Inferior parietal cortex (tissue), 1 donor: Measurements from ENCODE around the gene DHX58.
A peak's percentile ranks its signal among the peaks of the same experiment; 100 is the strongest.

Source experiments
- DNase-seq: peaks from one replicate; pipeline ENCODE4 v3.0.0-alpha.2; 2016; ENCODE audit errors: extremely low spot score

The DHX58 gene

GRCh38 chr17:42129109-42129837, 16.8 kb upstream of the DHX58 start:
- no peak for DNase-seq

GRCh38 chr17:42127414-42127813, 14.9 kb upstream of the DHX58 start:
- no peak for DNase-seq

GRCh38 chr17:42126836-42127235, 14.3 kb upstream of the DHX58 start:
- DNase-seq, result no peak

- DNase-seq, result no peak
These were observed 13.1 kb upstream of the DHX58 start for GRCh38 chr17:42125565-42125964.

GRCh38 chr17:42124256-42124655, 11.7 kb upstream of the DHX58 start:
- DNase-seq, result no peak

GRCh38 chr17:42122371-42123303, 10.1 kb upstream of the DHX58 start, which contains the start of gene HSPB9:
HSPB9 (plus strand) TSS chr17:42122804; CDS start chr17:42122851, 47 bp downstream.
- DNase-seq, result no peak

- peak; percentile 93 for DNase-seq
These were observed 8.6 kb upstream of the DHX58 start, which contains the start of gene KAT2A for GRCh38 chr17:42120770-42121769. KAT2A (minus strand) TSS chr17:42121367; CDS start chr17:42121304, 63 bp downstream.

- no peak for DNase-seq
These were observed 7.8 kb upstream of the DHX58 start for GRCh38 chr17:42120161-42120769.

GRCh38 chr17:42119301-42119700, 6.8 kb upstream of the DHX58 start:
- no peak for DNase-seq

- DNase-seq, result no peak
These were observed 6.0 kb upstream of the DHX58 start for GRCh38 chr17:42118545-42118944.

- DNase-seq, result no peak
These were observed 5.6 kb upstream of the DHX58 start for GRCh38 chr17:42118126-42118510.

GRCh38 chr17:42117397-42118125, 5.0 kb upstream of the DHX58 start:
- no peak for DNase-seq

GRCh38 chr17:42116705-42117396, 4.3 kb upstream of the DHX58 start:
- peak; percentile 87 for DNase-seq

- DNase-seq, result no peak
These were observed 1.6 kb upstream of the DHX58 start for GRCh38 chr17:42114118-42114517.

GRCh38 chr17:42113293-42114069, 967 bp upstream of the DHX58 start:
- DNase-seq, result no peak

- DNase-seq, result peak; percentile 45
These were observed 503 bp downstream of the DHX58 start for GRCh38 chr17:42111871-42112551.

- no peak for DNase-seq
These were observed 1.3 kb downstream of the DHX58 start for GRCh38 chr17:42111265-42111636.
